DMS153 treated with DMSO at 0.1 percent for 48 hours (cell line): ENCODE results near the gene NFYA.
"Not testable (repeated sequence)": the region's sequence is repeated elsewhere in the genome, so short reads cannot be mapped to it uniquely, and the experiment has no call there.

ENCODE experiments used
- DNase-seq: peaks from one replicate; lab custom pipeline; 2025; ENCODE audit not compliant: unreplicated experiment; lab: John Stamatoyannopoulos, UW

NFYA gene

GRCh38 chr6:41100871-41101287 lies 28.1 kb downstream of the NFYA start:
- DNase-seq = no peak

- DNase-seq = no peak
These were observed 31.1 kb downstream of the NFYA start for GRCh38 chr6:41103847-41104246.

- DNase-seq = no peak
These were observed 38.2 kb downstream of the NFYA start for GRCh38 chr6:41111017-41111416.

GRCh38 chr6:41115027-41115426 lies 42.3 kb downstream of the NFYA start:
- not testable (repeated sequence) for DNase-seq

GRCh38 chr6:41119508-41119907 lies 46.7 kb downstream of the NFYA start:
- DNase-seq = no peak

- no peak for DNase-seq
These were observed 47.3 kb downstream of the NFYA start for GRCh38 chr6:41120058-41120457.

GRCh38 chr6:41122373-41122772 lies 49.6 kb downstream of the NFYA start:
- no peak for DNase-seq

- DNase-seq = no peak
These were observed 50.1 kb downstream of the NFYA start for GRCh38 chr6:41122918-41123317.

GRCh38 chr6:41125282-41125681 lies 52.5 kb downstream of the NFYA start:
- DNase-seq = no peak

- DNase-seq = peak; percentile 22
These were observed 59.5 kb downstream of the NFYA start for GRCh38 chr6:41132254-41132653.

- no peak for DNase-seq
These were observed 62.5 kb downstream of the NFYA start for GRCh38 chr6:41135062-41135832.

GRCh38 chr6:41136911-41137310 lies 64.1 kb downstream of the NFYA start:
- DNase-seq = no peak

GRCh38 chr6:41147917-41148316 lies 75.1 kb downstream of the NFYA start:
- DNase-seq = no peak
